T-helper 2 cell treated with Interferon-gamma antibody and Interleukin-4, amounts not matched to agents 5 μg/mL and 100 μg/mL, for 36 hours (primary cell): ENCODE results near the gene TMPRSS2.
A peak's percentile ranks its signal among the peaks of the same experiment; 100 is the strongest.
"Not testable (repeated sequence)": the region's sequence is repeated elsewhere in the genome, so short reads cannot be mapped to it uniquely, and the experiment has no call there.

ENCODE experiments used
- DNase-seq: peaks from one replicate; pipeline ENCODE4 v3.0.0; 2021; ENCODE audit warnings: low spot score
- H3K27ac Mint-ChIP-seq: one replicate; pipeline ENCODE4 v1.8.0; 2021; ENCODE audit warnings: mild to moderate bottlenecking, mixed read lengths
- H3K27me3 Mint-ChIP-seq: one replicate; pipeline ENCODE4 v1.8.0; 2021; ENCODE audit warnings: low read depth, mixed read lengths
- H3K36me3 Mint-ChIP-seq: one replicate; pipeline ENCODE4 v1.8.0; 2021; ENCODE audit warnings: low read depth, mixed read lengths
- H3K4me1 Mint-ChIP-seq: one replicate; pipeline ENCODE4 v1.8.0; 2021; ENCODE audit warnings: low read depth, mixed read lengths
- H3K4me3 Mint-ChIP-seq: one replicate; pipeline ENCODE4 v1.8.0; 2022; ENCODE audit warnings: mild to moderate bottlenecking, moderate library complexity, mixed read lengths
- H3K9me3 Mint-ChIP-seq: one replicate; pipeline ENCODE4 v1.8.0; 2021; ENCODE audit warnings: mixed read lengths

Gene TMPRSS2

GRCh38 chr21:41427556-41427955 is 80.4 kb downstream of the TMPRSS2 start:
- Mint-ChIP-seq H3K4me3 (peak overlapping the region; percentile 96), H3K27ac (peak overlapping the region; percentile 82), H3K27me3 (no peaks in the 10 kb centered on the region), H3K4me1 (peaks cover 50% of the 10 kb centered on the region), H3K36me3 (peaks cover 45% of the 10 kb centered on the region), H3K9me3 (no peaks in the 10 kb centered on the region)
- DNase-seq: no peak

GRCh38 chr21:41426676-41427404 is 81.1 kb downstream of the TMPRSS2 start:
- H3K36me3 Mint-ChIP-seq: peaks cover 38% of the 10 kb centered on the region
- H3K27me3 Mint-ChIP-seq: no peaks in the 10 kb centered on the region
- no peaks in the 10 kb centered on the region for H3K9me3 Mint-ChIP-seq
- peak overlapping the region; percentile 96 for H3K4me3 Mint-ChIP-seq
- DNase-seq: no peak
- H3K4me1 Mint-ChIP-seq: peaks cover 56% of the 10 kb centered on the region
- H3K27ac Mint-ChIP-seq: peak overlapping the region; percentile 98

GRCh38 chr21:41425954-41426675 is 81.8 kb downstream of the TMPRSS2 start, which contains the start of gene MX1:
MX1 (plus strand) TSS chr21:41426239; CDS start chr21:41432071, 5,832 bp downstream.
- Mint-ChIP-seq H3K4me3 (peak within 1 kb of the TSS; percentile 96), H3K4me1 (peaks cover 60% of the 10 kb centered on the region), H3K9me3 (no peaks in the 10 kb centered on the region), H3K27me3 (no peaks in the 10 kb centered on the region), H3K36me3 (peaks cover 33% of the 10 kb centered on the region), H3K27ac (peak within 1 kb of the TSS; percentile 98)
- DNase-seq: peak; percentile 83

- peaks cover 29% of the 10 kb centered on the region for H3K36me3 Mint-ChIP-seq
Measured at GRCh38 chr21:41425588-41425953, 82.4 kb downstream of the TMPRSS2 start.

GRCh38 chr21:41423305-41423636 is 84.7 kb downstream of the TMPRSS2 start:
- H3K27me3 Mint-ChIP-seq, H3K9me3 Mint-ChIP-seq, H3K4me3 Mint-ChIP-seq, DNase-seq: not testable (repeated sequence)
- peaks cover 13% of the 10 kb centered on the region for H3K36me3 Mint-ChIP-seq
- H3K4me1 Mint-ChIP-seq: peaks cover 52% of the 10 kb centered on the region
- H3K27ac Mint-ChIP-seq: peak overlapping the region; percentile 98

More at GRCh38 chr21:41425588-41425953, 82.4 kb downstream of the TMPRSS2 start:
- Mint-ChIP-seq H3K4me3 (peak overlapping the region; percentile 96), H3K27me3 (no peaks in the 10 kb centered on the region), H3K9me3 (no peaks in the 10 kb centered on the region), H3K4me1 (peaks cover 62% of the 10 kb centered on the region), H3K27ac (peak overlapping the region; percentile 98)
- DNase-seq: no peak

- no peak for DNase-seq
- H3K27ac Mint-ChIP-seq: peak overlapping the region; percentile 2
- peaks cover 8% of the 10 kb centered on the region for H3K36me3 Mint-ChIP-seq
- H3K4me3 Mint-ChIP-seq: no peak overlapping the region
- H3K4me1 Mint-ChIP-seq: peaks cover 47% of the 10 kb centered on the region
- H3K9me3 Mint-ChIP-seq: no peaks in the 10 kb centered on the region
- H3K27me3 Mint-ChIP-seq: no peaks in the 10 kb centered on the region
Measured at GRCh38 chr21:41422546-41423304, 85.2 kb downstream of the TMPRSS2 start.

GRCh38 chr21:41420998-41421397 is 87.0 kb downstream of the TMPRSS2 start:
- Mint-ChIP-seq H3K4me3 (peak overlapping the region; percentile 87), H3K27ac (peak overlapping the region; percentile 79), H3K4me1 (peaks cover 41% of the 10 kb centered on the region)
- H3K36me3 Mint-ChIP-seq, H3K27me3 Mint-ChIP-seq, DNase-seq, H3K9me3 Mint-ChIP-seq: not testable (repeated sequence)

- Mint-ChIP-seq H3K4me1 (peaks cover 36% of the 10 kb centered on the region), H3K27me3 (peaks cover 11% of the 10 kb centered on the region), H3K4me3 (peak overlapping the region; percentile 87), H3K36me3 (no peaks in the 10 kb centered on the region), H3K9me3 (peaks cover 4% of the 10 kb centered on the region), H3K27ac (peak overlapping the region; percentile 79)
- DNase-seq: peak; percentile 24
Measured at GRCh38 chr21:41419921-41420862, 87.8 kb downstream of the TMPRSS2 start.

GRCh38 chr21:41418956-41419680 is 88.8 kb downstream of the TMPRSS2 start:
- H3K9me3 Mint-ChIP-seq: peaks cover 4% of the 10 kb centered on the region
- peak overlapping the region; percentile 27 for H3K27ac Mint-ChIP-seq
- no peaks in the 10 kb centered on the region for H3K36me3 Mint-ChIP-seq
- no peak overlapping the region for H3K4me3 Mint-ChIP-seq
- DNase-seq: no peak
- H3K4me1 Mint-ChIP-seq: peaks cover 26% of the 10 kb centered on the region
- peaks cover 19% of the 10 kb centered on the region for H3K27me3 Mint-ChIP-seq

GRCh38 chr21:41418393-41418792 is 89.6 kb downstream of the TMPRSS2 start:
- H3K27ac Mint-ChIP-seq: no peak overlapping the region
- no peak overlapping the region for H3K4me3 Mint-ChIP-seq

GRCh38 chr21:41417505-41417904 is 90.5 kb downstream of the TMPRSS2 start:
- H3K27ac Mint-ChIP-seq, H3K4me3 Mint-ChIP-seq, H3K36me3 Mint-ChIP-seq, DNase-seq, H3K9me3 Mint-ChIP-seq: not testable (repeated sequence)
- Mint-ChIP-seq H3K4me1 (peaks cover 20% of the 10 kb centered on the region), H3K27me3 (peaks cover 35% of the 10 kb centered on the region)

More at GRCh38 chr21:41418393-41418792, 89.6 kb downstream of the TMPRSS2 start:
- no peaks in the 10 kb centered on the region for H3K36me3 Mint-ChIP-seq
- no peak for DNase-seq
- H3K27me3 Mint-ChIP-seq: peaks cover 26% of the 10 kb centered on the region
- peaks cover 4% of the 10 kb centered on the region for H3K9me3 Mint-ChIP-seq
- H3K4me1 Mint-ChIP-seq: peaks cover 22% of the 10 kb centered on the region
